ENCODE results near the gene ASPDH.

DNA sequence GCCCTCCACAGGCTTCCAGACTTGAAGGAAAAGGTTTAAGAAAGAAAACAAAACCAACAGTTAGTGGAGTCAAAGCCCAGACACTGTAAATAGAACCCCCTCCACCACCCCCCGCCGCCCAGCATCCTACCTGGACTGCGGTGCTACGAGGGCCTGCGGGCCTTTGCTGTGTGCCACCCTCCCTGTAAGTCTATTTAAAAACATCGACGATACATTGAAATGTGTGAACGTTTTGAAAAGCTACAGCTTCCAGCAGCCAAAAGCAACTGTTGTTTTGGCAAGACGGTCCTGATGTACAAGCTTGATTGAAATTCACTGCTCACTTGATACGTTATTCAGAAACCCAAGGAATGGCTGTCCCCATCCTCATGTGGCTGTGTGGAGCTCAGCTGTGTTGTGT is 30.8 kb downstream of the ASPDH start:
- TF ChIP-seq, protein P1, sequence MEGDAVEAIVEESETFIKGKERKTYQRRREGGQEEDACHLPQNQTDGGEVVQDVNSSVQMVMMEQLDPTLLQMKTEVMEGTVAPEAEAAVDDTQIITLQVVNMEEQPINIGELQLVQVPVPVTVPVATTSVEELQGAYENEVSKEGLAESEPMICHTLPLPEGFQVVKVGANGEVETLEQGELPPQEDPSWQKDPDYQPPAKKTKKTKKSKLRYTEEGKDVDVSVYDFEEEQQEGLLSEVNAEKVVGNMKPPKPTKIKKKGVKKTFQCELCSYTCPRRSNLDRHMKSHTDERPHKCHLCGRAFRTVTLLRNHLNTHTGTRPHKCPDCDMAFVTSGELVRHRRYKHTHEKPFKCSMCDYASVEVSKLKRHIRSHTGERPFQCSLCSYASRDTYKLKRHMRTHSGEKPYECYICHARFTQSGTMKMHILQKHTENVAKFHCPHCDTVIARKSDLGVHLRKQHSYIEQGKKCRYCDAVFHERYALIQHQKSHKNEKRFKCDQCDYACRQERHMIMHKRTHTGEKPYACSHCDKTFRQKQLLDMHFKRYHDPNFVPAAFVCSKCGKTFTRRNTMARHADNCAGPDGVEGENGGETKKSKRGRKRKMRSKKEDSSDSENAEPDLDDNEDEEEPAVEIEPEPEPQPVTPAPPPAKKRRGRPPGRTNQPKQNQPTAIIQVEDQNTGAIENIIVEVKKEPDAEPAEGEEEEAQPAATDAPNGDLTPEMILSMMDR (IDR thresholded peaks at IDR 0.05): no peak
- TF ChIP-seq ZFX (IDR thresholded peaks at IDR 0.05; ENCODE audit: borderline replicate concordance): no peak

All from 22Rv1 (cell line).